KOPT-K1 (cell line): ENCODE measurements around the gene NT5C1A.

Experiments
- H3K27ac ChIP-seq: fragments of 200-600 bp; sonication (generic); 2 replicates; pipeline ENCODE4 v1.5.1; 2016; ENCODE audit warnings: antibody characterized with exemption, mild to moderate bottlenecking, low read depth, low read length; ENCODE audit not compliant: poor library complexity, severe bottlenecking
- H3K36me3 ChIP-seq: fragments of 200-600 bp; sonication (generic); 2 replicates; pipeline ENCODE4 v1.5.1; 2017; ENCODE audit warnings: antibody characterized with exemption, mild to moderate bottlenecking, low read length, moderate library complexity; ENCODE audit not compliant: insufficient read depth
- H3K9me3 ChIP-seq: fragments of 200-600 bp; sonication (generic); 2 replicates; pipeline ENCODE4 v1.5.1; 2017; ENCODE audit warnings: antibody characterized with exemption, low read length, mild to moderate bottlenecking; ENCODE audit not compliant: insufficient read depth, poor library complexity, severe bottlenecking

Gene NT5C1A

GRCh38 chr1:39642796-39643195, 29.1 kb downstream of the NT5C1A start:
- H3K27ac ChIP-seq = no peak overlapping the region
- H3K9me3 ChIP-seq = no peaks in the 10 kb centered on the region
- H3K36me3 ChIP-seq = no peaks in the 10 kb centered on the region

DNA sequence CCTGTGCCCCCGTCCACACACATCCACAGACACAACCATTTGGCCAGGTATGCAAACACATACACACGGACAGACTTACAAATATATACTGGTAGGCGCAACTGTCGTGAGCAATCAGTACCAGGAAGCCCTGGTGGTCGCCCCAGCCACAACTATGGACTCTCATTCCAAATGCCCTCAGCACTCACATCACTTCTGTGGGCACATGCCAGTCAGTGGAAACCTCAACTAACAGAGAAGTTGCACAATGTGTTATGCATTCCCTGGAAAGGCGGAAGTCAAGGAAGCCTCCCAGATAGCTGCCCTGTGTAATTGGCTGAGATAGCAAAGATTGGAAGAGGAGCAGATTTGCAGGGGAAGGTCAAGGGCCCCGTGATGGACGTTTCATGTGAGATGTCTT, 31.0 kb downstream of the NT5C1A start:
- Histone ChIP-seq H3K36me3 (no peaks in the 10 kb centered on the region), H3K27ac (no peak overlapping the region), H3K9me3 (no peaks in the 10 kb centered on the region)

GRCh38 chr1:39639305-39640130, 32.4 kb downstream of the NT5C1A start, which contains the start of gene HEYL:
HEYL (minus strand) TSS chr1:39639643; CDS start chr1:39639625, 18 bp downstream.
- Histone ChIP-seq H3K36me3 (no peaks in the 10 kb centered on the region), H3K9me3 (no peaks in the 10 kb centered on the region), H3K27ac (no peak within 1 kb of the TSS)

DNA sequence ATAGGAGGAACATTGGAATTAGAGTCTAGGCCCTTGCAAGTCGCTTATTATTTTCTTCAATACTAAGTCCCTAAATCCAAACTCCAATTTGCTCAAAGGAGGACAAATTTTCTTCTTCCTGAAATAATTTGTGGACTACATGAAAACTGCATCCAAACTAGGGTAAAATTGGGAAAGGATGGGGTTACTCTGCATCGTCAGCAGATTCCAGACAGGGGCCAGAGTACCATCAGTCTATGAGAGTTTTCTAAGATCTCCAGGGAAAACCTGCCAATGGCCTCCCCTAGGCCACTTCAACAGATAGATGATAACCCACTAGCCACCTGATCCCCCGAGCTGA, 33.0 kb downstream of the NT5C1A start:
- H3K36me3 ChIP-seq = no peaks in the 10 kb centered on the region
- no peak overlapping the region for H3K27ac ChIP-seq
- H3K9me3 ChIP-seq = no peaks in the 10 kb centered on the region

GRCh38 chr1:39637361-39637760, 34.5 kb downstream of the NT5C1A start:
- Histone ChIP-seq H3K36me3 (no peaks in the 10 kb centered on the region), H3K9me3 (no peaks in the 10 kb centered on the region), H3K27ac (no peak overlapping the region)

DNA sequence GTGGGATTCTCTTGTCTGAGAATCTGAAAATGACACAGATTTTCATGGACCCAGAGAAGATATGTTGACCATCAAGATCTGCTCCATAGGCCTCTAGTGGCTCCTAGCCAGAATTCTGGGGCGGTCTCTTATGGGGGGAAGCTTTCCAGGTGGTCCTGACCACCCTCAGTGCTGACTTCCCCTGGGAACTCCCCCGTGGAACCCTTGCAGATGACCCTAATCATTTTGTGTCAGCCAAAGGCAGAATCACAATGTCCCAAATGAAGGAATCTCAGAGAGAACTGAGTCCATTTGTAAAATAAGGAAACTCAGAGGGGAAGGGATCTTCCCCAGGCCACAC, 36.1 kb downstream of the NT5C1A start:
- Histone ChIP-seq H3K9me3 (no peaks in the 10 kb centered on the region), H3K36me3 (no peaks in the 10 kb centered on the region), H3K27ac (no peak overlapping the region)

GRCh38 chr1:39635205-39635870, 36.6 kb downstream of the NT5C1A start:
- no peak overlapping the region for H3K27ac ChIP-seq
- no peaks in the 10 kb centered on the region for H3K36me3 ChIP-seq
- H3K9me3 ChIP-seq = no peaks in the 10 kb centered on the region

DNA sequence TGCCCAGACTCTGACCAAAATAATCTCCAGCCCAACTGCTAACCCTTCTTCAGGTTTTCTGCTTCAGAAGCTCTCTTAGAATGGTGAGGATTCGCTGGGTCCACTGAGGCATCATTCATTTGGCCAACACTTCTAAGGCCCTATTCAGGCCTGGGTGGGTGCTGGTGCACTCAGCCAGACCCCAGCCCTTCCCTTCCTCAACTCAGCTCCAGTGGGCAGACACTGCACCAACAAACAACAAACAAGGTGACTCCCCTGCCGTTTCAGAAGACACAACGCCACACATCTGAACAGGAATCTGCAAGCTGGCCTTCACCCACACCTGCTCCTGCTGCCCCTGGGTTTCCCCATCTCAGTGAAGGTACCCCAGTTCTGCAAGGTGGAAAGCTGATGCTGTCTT, 38.5 kb downstream of the NT5C1A start:
- Histone ChIP-seq H3K27ac (no peak overlapping the region), H3K9me3 (no peaks in the 10 kb centered on the region), H3K36me3 (no peaks in the 10 kb centered on the region)

- Histone ChIP-seq H3K9me3 (no peaks in the 10 kb centered on the region), H3K27ac (peak overlapping the region; percentile 50), H3K36me3 (no peaks in the 10 kb centered on the region)
These were observed 39.1 kb downstream of the NT5C1A start for GRCh38 chr1:39632682-39633417.

GRCh38 chr1:39632323-39632681, 39.6 kb downstream of the NT5C1A start:
- Histone ChIP-seq H3K36me3 (no peaks in the 10 kb centered on the region), H3K9me3 (no peaks in the 10 kb centered on the region), H3K27ac (peak overlapping the region; percentile 50)

- H3K27ac ChIP-seq = peak overlapping the region; percentile 50
- H3K36me3 ChIP-seq = no peaks in the 10 kb centered on the region
- H3K9me3 ChIP-seq = no peaks in the 10 kb centered on the region
These were observed 40.3 kb downstream of the NT5C1A start for GRCh38 chr1:39631361-39632322.

GRCh38 chr1:39628807-39629350, 43.0 kb downstream of the NT5C1A start:
- H3K9me3 ChIP-seq = no peaks in the 10 kb centered on the region
- H3K36me3 ChIP-seq = no peaks in the 10 kb centered on the region
- H3K27ac ChIP-seq = no peak overlapping the region

GRCh38 chr1:39626646-39627045, 45.3 kb downstream of the NT5C1A start:
- no peaks in the 10 kb centered on the region for H3K9me3 ChIP-seq
- no peaks in the 10 kb centered on the region for H3K36me3 ChIP-seq
- no peak overlapping the region for H3K27ac ChIP-seq

- H3K36me3 ChIP-seq = no peaks in the 10 kb centered on the region
- no peak overlapping the region for H3K27ac ChIP-seq
- no peaks in the 10 kb centered on the region for H3K9me3 ChIP-seq
These were observed 46.2 kb downstream of the NT5C1A start for GRCh38 chr1:39625462-39626273.
